ENCODE measurements around the gene PPP3CA.

Gene PPP3CA

DNA sequence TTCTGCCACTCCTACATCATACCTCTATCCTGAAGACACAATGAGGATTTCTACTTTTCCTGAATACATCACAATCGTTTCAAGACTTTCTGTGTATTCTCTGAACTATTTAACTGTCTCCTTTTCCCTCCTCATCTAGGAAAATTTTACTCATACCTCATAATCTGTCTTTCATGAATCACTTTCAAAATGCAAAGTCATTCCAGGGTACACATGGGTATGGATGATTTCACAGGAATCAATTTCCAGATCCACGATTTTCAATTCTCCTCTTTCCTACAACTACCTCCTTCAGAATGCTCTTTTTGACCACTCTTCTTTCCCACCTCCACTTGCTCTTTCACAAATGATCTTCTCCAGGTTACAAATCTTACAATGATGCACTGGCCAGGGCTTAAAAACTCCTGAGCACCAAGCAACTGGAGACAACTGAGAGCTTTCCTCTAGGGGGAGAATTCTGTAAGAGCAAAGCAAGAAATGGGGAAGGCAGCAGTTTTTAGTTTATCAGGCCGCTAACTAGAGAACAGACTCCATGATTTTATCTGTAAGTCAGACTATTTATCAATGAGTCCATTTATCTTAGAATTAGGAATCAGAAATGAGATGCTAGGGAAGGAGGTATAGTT lies 116.4 kb downstream of the PPP3CA start:
- no peak for TF ChIP-seq CTCF (IDR thresholded peaks at IDR 0.05; ENCODE audit: extremely low read depth, missing control alignments)
- no peak for DNase-seq (ENCODE audit: low spot score)

- DNase-seq (ENCODE audit: low spot score) = no peak
These were observed 118.2 kb downstream of the PPP3CA start for GRCh38 chr4:101229116-101229515.

DNA sequence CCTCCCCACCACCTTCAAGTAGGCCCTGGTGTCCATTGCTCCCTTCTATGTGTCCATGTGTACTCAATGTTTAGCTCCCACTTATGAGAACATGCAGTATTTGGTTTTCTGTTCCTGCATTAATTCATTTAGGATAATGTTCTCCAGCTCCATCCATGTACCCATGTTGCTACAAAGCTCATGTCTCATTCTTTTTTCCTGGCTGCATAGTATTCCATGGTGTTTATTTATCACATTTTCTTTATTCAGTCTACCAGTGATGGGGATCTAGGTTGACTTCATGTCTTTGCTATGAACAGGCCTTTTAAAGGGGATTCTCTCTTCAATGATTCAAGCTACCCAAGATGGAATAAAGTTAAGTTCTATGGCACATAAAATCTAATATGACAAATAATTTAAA lies 119.6 kb downstream of the PPP3CA start:
- DNase-seq (ENCODE audit: low spot score) = no peak

More at GRCh38 chr4:101229116-101229515, 118.2 kb downstream of the PPP3CA start:
- TF ChIP-seq CTCF (IDR thresholded peaks at IDR 0.05; ENCODE audit: extremely low read depth, missing control alignments) = no peak

DNA sequence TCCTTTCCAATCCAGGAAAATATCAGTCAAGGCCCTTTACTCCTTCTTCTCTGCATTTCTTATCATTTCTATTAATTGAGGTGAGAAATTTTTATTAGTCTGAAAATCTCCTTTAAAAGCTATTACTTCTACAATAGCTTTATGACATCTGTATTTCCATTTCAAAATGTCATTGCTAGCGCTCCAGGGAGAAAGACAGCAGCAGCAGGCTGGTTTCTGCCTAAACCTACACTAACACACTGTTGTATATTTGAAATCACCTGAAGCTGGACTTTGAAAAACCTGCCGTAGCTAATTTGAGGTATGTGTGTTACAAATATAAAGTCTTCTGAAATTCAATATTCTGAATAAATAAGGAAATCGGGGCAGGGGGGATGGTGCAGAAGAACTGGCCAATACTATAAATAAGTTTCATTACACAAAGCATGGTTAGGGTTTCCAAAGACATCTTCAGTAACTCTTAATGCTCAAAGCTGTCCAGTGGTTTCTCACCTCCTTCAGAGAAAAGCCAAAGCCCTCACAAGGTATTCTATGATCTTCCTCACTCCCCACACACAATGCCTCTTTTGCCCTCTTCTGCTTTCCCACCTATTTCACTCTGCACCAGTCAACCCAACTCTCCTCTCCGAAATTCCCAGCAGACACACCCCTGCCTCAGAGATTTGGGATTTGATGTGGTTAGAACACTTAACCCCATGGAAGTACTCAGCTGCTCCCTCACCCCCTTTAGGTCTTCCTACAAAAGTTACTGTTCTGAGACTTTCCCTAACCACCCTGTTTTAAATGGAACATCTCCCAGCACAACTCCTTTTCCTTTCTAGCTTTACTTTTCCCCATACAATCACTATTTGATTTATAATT lies 122.7 kb downstream of the PPP3CA start:
- DNase-seq (ENCODE audit: low spot score) = no peak
- TF ChIP-seq CTCF (IDR thresholded peaks at IDR 0.05; ENCODE audit: extremely low read depth, missing control alignments) = no peak

More for the DNA sequence above, 119.6 kb downstream of the PPP3CA start:
- TF ChIP-seq CTCF (IDR thresholded peaks at IDR 0.05; ENCODE audit: extremely low read depth, missing control alignments) = no peak

- no peak for TF ChIP-seq CTCF (IDR thresholded peaks at IDR 0.05; ENCODE audit: extremely low read depth, missing control alignments)
- DNase-seq (ENCODE audit: low spot score) = no peak
These were observed 125.0 kb downstream of the PPP3CA start for GRCh38 chr4:101222156-101222845.

- TF ChIP-seq CTCF (IDR thresholded peaks at IDR 0.05; ENCODE audit: extremely low read depth, missing control alignments) = no peak
- DNase-seq (ENCODE audit: low spot score) = no peak
These were observed 126.0 kb downstream of the PPP3CA start for GRCh38 chr4:101221294-101221693.

GRCh38 chr4:101218894-101219293 lies 128.4 kb downstream of the PPP3CA start:
- TF ChIP-seq CTCF (IDR thresholded peaks at IDR 0.05; ENCODE audit: extremely low read depth, missing control alignments) = no peak
- DNase-seq (ENCODE audit: low spot score) = no peak

Measured in GM20000 (cell line).